GM18907 (cell line): ENCODE measurements around the gene CLTB.
"Not testable (repeated sequence)": the region's sequence is repeated elsewhere in the genome, so short reads cannot be mapped to it uniquely, and the experiment has no call there.

Source experiments
- ATAC-seq: cut with Tn5 transposase; IDR thresholded peaks from one replicate; pipeline ENCODE4 v1.9.1; 2021; ENCODE audit warnings: mild to moderate bottlenecking, moderate library complexity; ENCODE audit not compliant: unreplicated experiment

CLTB gene

DNA sequence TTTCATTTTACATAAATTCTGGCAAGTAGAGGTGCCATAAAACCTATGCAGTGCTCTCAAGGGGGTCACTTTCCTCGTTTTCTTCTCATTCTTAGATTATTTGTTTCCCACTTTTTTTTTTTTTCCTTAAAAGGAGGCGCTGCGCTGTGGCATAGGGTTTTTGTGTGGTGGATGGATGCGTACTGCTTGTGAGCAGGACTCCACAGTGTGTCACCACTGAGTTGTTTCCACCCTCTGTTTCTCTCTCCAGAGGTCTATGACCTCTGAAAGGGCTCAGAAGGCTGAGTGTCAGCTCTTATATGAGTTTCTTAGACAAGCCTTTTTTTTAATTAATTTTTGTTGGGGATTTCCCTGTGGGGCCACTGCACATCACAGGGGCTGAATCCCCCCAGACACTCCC lies 13.6 kb upstream of the CLTB start:
- no peak for ATAC-seq

DNA sequence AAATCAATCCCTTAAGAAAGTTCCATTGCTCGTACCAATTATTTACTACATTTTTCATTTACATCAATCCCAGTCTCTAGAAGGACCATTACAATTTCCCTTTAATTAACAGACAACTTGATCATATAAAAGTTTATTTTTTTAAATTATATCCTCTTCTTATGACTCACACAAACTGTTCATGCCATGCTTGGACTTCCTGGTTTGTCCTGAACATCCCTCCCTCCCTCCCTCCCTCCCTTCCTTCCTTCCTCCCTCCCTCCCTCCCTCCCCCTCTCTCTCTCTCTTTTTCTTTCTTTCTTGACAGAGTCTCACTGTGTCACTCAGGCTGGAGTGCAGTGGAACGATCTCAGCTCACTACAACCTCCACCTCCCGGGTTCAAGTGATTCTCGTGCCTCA lies 11.6 kb upstream of the CLTB start:
- ATAC-seq, result no peak

DNA sequence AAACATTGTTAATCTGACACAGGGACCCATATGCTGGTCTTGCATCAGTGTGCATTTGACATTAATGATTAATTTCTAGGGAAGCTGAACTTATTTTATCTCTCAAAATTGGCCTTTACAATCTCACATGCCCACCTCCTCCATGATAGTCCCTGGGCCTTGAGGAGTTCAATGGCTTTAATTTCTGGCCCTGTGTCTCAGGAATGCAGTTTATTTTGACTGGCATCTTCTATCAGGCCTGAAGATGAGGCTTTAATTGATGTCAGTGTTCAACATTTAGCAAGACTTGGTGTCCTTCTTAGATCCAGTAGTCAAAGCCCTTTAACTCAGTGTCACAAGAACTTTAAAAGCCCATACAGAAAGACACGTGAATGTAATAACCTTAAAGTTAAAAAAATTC lies 10.5 kb upstream of the CLTB start:
- no peak for ATAC-seq

DNA sequence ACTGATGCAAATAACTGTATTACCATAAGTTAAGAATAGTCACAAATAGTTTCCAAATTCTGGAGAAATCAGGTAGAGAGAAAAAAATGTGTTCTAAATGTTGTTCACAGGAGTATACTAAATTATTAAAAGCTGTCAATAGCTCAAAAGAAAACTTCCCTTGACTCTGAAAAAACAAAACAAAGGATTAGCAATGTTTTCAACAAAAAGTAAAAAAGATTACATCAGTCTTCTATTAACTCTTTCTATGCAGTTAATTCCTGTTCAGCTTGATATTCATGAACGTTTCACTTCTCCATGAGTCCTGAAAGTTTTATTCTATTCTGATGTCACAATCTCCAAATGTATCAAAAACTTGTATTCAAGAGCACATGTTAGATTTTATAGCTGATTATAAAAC lies 9.5 kb upstream of the CLTB start:
- no peak for ATAC-seq

DNA sequence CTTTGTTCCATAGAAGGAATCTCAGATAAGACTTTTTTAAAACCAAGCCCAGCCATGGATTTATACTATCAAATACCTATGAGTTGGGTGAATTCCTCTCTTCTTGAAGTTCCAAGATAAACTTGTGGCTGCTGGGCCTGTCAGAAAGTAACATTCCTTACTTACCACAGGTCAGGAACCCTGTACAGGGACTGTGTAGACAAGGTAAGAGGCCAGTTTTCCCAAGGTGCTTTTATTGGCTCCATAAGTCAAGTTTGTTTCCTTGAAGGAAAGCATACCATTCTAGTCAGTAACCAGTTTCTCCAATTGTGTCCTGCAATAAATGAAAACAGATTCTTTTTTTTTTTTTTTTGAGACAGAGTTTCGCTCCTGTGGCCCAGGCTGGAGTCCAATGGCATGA lies 8.8 kb upstream of the CLTB start:
- no peak for ATAC-seq

DNA sequence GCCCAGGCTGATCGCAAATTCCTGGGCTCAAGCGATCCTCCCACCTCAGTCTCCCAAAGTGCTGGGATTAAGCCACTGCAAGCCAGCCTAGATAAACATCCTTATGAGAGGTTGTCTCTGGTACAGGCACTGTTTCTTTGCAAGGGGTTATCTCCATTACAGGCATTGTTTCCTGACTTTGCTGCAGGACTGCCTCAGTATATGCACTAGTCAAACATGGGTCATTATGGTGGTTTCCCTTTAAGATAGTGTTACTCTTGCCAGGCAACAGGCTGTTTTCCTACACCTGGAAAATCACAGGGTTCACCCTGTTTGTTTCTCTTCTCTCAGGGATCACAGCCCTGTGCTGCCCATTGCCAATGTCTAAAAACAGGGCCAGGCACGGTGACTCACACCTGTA lies 7.8 kb upstream of the CLTB start:
- no peak for ATAC-seq

DNA sequence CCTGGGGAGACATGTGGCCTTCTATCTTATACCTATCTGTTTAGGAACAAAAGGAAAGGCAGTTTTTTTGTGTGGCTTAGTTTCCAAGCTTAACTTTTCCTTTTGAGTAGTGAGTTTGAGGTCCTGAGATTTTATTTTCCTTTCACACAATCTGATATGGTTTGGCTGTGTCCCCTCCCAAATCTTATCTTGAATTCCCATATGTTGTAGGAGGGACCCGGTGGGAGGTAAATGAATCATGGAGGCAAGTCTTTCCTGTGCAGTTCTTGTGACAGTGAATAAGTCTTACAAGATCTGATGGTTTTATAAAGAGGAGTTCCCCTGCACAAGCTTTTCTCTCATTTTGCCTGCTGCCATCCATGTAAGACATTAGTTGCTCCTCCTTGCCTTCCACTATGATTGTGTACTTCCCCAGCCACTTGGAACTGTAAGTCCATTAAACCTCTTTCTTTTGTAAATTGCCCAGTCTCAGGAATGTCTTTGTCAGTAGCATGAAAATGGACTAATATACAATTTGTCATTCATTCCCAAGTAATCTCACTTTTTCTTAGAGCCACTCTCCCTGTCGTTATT lies 4.7 kb upstream of the CLTB start:
- no peak for ATAC-seq

DNA sequence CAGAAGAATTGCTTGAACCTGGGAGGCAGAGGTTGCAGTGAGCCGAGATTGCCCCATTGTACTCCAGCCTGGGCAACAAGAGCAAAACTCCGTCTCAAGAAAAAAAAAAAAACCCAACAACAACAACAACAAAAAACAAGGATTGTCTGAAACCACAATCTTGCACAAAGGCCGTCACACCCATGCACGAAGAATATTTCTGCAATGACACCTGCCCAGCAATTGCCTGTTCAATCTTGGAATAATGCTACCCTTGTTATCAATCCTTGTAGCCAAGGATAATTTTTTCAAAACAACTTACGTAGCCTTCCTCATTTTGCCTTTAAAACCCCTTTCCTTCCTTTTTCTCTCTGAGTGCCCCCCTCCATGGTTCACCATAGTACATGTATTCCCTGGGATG lies 3.7 kb upstream of the CLTB start:
- no peak for ATAC-seq

DNA sequence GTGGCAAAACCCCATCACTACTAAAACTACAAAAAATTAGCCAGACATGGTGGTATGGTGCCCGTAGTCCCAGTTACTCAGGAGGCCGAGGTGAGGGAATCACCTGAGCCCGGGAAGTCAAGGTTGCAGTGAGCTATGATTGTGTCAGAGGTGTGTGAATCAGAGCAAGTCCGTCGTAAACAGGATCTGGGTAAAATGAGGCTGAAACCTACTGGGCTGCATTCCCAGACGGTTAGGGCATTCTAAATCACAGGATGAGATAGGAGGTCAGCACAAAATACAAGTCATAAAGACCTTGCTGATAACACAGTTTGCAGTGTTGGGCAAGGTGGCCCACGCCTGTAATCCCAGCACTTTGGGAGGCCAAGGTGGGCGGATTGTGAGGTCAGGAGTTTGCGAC lies 1.9 kb upstream of the CLTB start:
- no peak for ATAC-seq

DNA sequence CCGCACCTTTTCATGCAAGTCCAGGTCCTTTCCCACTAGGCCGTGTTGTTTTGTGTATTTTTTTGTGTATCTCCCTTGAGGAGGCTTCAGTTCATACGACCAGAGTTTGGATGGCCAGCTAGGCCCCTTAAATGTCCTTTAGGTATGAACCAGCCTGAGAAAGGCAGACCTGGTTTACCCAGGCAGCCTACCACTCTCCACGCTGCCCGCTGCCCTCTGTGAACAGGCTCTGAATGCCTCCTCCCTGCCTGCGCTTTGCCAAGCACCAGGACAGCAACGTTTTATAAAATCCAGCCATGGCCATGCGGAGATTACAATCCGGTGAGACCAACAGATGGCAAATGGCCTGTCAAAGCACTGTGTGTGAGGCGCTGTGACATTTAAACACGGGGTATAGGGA lies 626 bp upstream of the CLTB start:
- no peak for ATAC-seq

DNA sequence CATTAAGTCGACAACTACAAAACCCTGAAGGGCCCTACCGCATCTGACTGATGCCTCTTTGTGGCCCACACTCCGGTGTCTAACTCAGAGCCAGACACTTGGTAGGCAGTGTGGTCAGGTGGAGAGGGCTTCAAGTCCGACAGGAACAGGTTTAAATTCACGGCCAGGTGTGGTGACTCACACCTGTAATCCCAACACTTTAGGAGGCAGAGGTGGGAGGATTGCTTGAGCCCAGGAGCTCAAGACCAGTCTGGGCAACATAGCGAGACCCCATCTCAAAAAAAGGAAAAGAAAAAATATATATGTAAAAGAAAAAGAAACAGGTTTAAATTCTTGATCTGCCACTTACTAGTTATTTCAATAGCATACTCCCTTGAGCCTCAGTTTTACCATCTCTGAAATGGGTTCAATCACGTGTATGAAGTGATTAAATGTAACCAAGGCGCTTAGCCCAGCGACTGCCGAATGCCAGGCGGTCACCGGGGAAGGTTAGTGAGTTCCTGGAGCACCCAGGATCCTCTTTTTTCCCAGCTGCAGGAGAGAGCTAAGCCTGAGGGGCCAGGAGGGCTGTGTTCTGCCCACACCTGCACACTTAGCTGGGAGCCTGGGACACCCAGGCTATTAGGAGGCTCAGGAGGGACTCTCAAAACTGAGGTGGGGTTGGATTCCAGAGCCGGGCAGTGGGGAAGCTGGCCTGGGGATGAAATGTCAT lies 943 bp downstream of the CLTB start:
- ATAC-seq, result peak; percentile 4

DNA sequence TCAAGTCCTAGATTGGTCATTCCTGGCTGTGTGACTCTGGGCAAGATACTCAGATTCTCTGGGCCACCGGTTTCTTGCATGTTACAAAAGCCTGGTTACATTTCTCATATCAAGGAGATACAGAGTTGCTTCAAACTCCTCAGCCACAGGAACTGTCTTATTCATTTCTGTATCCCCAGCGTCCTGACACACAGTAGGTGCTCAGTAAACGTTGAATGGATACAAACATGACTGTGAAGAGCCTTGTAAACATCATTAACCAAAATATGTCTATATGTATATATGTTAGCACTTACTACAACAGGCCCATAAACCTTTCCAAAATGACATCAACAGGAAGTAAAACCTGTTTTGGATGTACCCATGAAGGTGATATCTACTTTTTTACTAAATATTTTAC lies 1.6 kb downstream of the CLTB start:
- ATAC-seq, result no peak

DNA sequence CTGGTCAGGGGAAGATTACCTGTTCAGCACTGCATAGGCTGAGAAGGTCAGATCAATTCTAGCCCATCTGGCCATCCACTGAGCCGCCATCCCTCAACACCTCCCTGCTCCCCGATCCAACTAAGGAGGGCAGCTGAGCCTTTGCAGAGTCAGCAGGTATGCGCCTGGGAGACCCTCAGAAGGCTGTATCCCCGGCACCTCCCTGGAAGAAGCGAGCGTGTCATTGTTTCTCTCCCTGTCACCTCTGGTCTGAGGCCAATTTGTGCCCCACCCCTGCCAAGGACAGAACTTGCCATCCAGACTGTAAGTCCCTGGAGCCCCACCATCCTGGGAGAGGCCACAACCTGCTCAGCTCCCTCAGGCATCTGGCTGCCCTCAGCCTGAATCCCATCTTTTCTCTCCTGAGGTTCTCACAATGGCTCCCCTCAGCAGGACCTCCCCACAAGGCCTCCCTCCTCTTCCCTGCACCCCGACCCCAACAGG lies 2.6 kb downstream of the CLTB start:
- no peak for ATAC-seq

DNA sequence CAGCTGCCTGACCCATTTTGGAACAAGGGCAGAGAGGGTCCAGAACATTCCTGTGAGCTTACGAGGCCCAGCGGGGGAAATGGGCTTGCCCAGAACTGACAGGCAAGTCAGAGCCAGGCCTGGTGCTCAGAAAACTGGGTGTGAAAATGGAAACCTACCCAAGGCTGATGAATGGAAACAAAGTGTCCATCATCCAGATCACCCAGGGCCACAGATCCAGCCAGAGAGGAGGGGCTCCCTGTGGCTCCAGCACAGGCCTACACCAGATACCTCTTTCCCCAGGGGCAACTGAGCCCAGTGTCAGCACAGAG lies 3.1 kb downstream of the CLTB start:
- no peak for ATAC-seq

DNA sequence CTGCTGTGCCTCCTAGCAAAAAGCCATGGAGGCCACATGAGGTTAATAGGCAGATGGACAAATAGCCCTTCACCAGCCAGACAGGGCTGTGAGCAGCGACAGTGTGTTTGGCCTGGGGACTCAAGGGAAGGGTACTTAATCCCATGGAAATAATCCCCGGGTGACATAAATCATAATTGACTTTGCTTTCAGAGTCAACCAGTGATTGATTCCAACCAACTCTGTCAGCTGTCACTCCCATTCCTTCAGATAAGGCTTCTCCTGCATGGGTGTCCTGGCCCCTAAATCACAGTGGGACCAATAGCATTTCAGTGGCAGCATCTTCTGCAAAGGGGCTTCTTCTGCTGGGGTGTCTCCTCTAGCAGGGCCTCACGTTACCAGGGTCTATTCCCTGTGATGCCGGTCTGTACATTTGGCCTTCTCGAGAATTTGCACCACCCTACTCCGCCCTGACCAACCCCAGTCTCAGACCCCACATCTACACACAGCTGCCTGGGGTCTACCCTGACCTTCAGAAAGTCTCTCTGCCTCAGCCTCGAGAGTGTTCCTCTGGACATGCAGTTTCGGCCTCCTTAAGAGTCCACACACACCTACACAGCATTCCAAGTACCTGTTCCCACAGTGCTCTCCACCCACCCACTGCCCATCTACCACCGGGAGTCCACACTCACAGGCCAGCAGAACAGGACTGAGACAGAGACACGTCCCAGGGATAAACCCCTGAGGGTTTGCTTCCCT lies 3.7 kb downstream of the CLTB start:
- ATAC-seq, result no peak

DNA sequence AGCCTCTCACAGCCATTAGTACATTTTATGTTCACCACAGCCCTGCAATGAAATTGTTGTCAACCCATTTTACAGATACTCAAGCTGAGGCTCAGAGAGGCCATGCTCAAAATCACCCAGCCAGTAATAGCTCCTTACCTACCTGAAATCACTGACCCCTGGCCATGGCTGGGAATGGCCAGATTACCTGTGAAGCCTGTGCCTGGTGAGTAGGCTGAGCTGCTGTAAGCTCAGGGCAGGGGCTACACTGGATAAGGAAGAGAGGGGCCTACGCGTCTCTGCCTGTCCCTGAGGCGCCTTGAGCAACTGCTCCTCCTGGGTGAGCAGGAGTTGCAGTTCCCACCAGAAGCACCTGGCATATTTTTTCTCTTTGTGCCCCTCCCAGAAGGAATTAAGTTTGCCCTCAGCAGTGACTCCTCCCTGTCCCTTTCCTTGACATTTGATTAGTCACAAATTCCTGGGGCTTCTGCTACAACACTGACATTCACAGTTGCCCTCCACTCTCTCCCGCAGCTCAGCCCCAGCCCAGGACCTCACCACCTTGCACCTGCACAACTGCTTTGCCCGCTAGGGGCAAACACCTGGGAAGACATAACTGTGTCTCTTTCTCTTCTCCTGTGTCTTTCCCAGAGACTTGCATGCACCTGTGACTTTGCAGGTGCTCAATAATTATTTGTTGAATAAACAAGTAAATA lies 5.7 kb downstream of the CLTB start:
- ATAC-seq, result no peak

DNA sequence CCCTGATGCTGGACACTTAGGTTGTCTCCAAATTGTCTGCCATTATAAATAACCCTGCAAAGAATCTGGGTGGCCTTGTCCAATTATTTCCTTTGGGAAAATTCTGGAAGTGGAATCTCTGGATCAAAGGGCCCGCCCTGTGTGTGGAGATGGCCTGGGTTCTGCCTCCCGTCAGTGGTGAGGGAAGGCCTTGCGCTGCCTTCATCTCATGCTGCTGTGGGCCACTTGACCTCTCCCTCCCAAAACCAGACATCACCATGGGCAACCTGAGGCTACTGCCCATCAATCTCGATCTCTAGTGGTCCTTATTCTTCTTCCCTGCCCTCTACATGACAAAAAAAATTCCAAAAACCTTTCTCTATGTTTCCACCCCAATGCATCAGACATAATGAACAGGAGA lies 6.6 kb downstream of the CLTB start:
- ATAC-seq, result no peak

DNA sequence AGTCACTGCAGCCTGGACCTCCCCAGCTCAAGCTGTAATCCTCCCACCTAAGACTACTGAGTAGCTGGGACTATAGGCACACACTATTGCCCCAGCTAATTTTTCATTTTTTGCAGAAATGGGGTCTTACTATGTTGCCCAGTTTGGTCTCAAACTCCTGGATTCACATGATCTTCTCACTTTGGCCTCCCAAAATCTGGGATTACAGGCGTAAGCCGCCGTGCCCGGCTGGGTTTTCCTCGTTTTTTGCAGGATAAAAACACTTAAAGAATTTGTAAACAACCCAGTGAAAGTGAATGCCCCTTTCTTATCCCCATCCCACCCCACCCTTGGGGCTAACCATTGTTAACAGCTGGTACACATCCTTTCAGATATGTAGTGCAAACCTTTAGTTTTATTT lies 7.7 kb downstream of the CLTB start:
- no peak for ATAC-seq

DNA sequence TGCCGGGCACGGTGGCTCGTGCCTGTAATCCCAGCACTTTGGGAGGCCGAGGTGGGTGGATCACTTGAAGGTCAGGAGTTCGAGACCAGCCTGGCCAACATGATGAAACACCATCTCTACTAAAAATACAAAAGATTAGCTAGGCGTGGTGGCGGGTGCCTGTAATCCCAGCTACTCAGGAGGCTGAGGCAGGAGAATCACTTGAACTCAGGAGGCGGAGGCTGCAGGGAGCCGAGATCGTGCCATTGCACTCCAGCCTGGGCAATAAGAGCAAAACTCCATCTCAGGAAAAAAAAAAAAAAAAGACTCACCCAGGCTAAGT lies 8.1 kb downstream of the CLTB start:
- not testable (repeated sequence) for ATAC-seq

DNA sequence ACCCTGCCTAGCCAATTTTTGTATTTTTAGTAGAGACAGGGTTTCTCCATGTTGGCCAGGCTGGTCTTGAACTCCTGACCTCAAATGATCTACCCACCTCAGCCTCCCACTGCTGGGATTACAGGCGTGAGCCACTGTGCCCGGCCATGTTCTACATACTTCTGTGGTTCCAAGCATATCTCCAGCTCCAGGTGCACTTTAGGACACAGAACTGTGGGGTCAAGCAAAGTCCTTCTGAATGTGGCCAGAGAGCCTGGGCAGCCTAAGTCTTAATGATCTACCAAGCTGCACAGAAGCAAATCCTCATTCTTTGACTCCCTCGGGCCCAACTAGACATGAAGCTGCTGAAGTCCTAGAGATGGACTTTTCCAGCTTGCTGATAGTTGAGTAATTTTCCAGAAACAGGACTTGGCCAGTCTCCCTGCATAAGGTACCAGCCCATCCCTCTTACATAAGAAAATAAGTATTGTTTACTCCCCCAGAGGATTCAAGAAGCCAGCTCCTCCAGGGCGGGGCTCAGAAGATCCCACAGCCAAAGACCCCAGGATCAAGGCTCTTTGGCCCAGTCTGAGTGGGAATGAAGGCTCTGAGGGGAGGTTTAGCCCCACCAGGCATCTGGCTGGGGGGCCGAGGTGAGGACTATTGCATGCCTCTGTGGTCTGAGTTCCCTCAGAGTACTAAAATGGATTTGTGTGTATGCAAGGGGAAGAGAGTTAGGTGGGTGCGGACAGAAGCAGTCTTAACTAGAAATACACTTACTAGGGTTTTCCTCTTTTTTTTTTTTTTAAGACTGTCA lies 8.7 kb downstream of the CLTB start:
- ATAC-seq, result no peak

DNA sequence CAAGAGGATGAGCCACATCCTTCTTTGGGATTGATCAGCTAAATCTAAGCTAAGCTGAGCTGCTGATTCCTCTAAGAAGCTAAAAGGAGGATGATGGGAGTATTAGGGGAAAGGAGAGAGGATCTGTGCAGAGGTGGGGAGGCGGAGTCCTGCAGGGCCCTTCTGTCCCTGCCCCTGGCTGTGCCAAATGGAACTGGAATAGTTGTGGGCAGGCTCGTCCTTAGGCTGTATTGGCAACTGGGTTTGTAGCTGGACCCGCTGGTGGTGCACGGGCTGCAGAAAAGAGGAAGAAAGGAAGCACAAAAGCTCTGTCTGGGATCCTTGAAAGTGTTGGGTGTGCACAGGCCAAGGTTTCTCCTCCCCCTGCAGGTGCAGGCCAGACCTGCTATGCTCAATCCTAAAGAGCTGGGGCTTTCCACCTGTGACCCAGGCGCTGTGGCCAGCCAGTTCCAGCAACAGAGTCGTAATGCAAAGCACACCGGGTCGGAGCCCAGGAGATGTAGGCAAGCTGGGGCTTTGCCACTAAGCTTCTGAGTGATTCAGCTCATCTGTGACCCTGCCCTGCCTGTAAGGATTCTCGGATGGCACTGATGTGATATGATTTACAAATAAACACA lies 9.8 kb downstream of the CLTB start:
- ATAC-seq, result no peak
